Epithelial cell of proximal tubule (primary cell): ENCODE results near the gene B9D1. TPM values are rescaled to one million over a fixed set of nuclear protein-coding genes. Genes with fewer than 3 reads are reported as not detected.

ENCODE experiments used
- DNase-seq: peaks from one replicate; pipeline ENCODE4 v3.0.0-alpha.2; 2011; ENCODE audit warnings: low read depth
- H3K4me3 ChIP-seq: 2 replicates; pipeline ENCODE4 v1.5.1; 2011; ENCODE audit warnings: low read depth, mild to moderate bottlenecking, low read length
- CTCF ChIP-seq: conservative IDR thresholded peaks from 2 replicates; pipeline ENCODE4 v1.5.1; 2012; ENCODE audit warnings: low read depth, mild to moderate bottlenecking, low read length
- total RNA-seq: library from RNA; depleted of rRNA; stranded (reverse); fragments of >200 nt; gene quantifications from 2 replicates; pipeline ENCODE4 v1.2.3, GENCODE V29; 2015

The B9D1 gene
- total RNA-seq, 1 donor from 2014 or later = 44.2 TPM

DNA sequence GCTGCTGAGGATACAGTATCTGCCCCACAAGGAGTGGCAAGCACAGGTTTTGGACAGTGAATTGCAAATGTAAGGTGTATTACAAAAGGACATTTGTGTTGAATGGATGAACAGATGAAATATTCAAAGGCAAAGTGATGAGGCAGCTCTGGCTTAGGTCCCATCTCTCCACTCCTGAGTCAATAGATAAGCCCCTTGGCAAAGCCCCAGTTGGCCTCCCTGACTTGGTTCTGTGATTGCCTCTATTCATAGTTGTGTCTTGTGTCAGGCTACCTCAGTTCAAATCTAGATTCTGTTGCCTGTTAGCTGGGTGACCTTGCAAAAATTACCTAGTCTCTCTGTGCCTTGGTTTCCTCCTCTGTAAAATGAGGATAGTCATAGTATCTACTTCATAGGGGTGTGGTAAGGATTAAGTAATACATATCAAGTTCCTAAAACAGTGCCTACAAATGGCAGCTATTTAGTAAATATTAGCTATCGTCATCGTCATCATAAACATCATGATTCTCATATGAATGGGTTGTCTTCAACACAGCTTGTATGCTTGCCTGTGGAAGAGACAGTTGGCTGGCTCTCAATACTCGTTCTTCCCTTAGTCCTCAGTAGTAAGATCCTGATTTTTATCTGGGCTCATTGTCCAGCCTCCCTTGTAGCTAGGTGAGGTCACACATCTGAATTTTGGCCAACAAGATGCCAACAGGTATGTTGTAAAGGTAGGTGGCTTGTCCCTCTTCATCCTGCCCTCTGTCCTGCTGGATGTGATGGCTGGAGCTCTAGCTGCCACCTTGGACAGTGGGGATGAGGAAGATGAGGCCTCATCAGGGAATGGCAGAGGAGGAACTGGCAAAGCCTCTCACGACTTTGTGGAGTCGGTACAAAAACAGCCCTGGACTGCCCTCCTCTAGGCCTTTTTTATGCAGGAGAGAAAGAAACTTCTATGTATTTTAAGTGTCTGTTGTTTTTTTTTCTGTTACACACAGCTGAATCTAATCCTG is 26.6 kb upstream of the B9D1 start:
- no peak for DNase-seq
- H3K4me3 ChIP-seq = no peak overlapping the region
- TF ChIP-seq CTCF = no peak

DNA sequence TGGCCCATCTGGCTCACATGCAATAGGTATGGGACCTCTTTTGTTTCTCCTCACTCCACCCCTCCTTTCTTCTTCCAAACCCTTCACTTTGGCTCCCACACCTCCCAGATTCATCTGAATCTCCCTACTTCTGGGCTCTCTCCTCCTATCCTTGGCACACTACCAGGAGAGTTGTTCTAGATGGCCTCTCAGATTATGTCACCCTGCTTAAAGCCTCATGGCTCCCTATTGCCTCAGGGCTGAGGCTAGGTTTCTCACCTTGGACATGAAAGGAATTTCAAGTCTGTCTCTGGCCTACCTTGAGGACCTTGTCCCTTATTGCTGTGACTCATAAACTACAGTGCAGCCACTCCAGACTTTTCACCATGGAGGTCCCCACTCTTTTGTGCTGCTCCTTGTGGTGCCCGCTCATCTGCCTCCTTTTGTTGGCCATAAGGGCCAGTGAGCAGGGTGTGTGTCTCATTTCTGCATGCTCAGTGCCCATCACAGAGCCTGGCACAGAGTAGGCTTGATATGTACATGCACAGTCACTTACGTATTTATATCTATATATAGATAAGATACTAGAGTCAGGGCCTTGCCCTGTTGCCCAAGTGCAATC is 25.5 kb upstream of the B9D1 start:
- H3K4me3 ChIP-seq = no peak overlapping the region
- DNase-seq = no peak
- no peak for TF ChIP-seq CTCF

- no peak for DNase-seq
- no peak within 1 kb of the TSS for H3K4me3 ChIP-seq
- no peak for TF ChIP-seq CTCF
These were observed 24.7 kb upstream of the B9D1 start, which contains the start of gene MFAP4 for GRCh38 chr17:19386974-19387920. Gene MFAP4, minus strand, starts transcription at chr17:19387190. Its CDS starts 35 bp downstream, at chr17:19387155.

DNA sequence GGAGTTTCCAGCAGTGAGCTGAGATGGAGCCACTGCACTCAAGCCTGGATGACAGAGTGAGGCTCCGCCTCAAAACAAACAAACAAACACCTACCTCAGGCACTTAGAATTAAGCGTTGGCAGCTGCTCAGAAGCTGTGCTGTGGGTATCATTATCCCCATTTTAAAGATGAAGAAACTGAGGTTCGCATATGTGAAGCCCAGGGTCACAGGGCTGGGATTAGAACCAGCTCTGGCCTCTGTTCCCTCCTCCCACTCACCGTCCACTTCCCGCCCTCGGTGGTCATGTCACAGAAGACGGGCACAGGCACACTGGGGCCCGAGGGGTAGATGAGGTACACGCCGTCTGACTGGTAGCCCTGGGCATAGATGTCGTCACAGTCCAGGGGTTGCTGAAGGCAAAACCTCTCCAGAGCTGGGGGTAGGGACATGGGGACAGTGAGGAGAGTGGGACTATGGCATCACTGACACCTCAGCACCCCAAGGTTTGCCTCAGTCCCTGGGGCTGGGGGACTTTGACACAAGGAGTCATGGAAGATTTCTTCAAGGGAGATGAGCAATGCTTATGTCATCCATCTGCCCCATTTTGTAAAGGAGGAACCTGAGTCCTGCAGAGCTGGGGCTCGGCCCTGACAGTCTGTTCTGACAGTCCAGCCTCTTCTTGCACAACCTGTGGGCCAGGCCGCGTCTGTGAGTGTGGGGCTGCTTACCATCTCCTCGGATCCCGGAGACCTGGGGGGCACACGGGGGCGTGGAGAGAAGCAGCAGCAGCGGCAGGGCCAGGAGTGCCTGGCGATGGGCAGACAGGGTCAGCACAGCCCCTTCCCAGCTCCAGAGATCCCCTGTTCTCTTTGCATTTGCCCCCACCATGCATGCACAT is 23.8 kb upstream of the B9D1 start:
- no peak overlapping the region for H3K4me3 ChIP-seq
- no peak for DNase-seq
- no peak for TF ChIP-seq CTCF

DNA sequence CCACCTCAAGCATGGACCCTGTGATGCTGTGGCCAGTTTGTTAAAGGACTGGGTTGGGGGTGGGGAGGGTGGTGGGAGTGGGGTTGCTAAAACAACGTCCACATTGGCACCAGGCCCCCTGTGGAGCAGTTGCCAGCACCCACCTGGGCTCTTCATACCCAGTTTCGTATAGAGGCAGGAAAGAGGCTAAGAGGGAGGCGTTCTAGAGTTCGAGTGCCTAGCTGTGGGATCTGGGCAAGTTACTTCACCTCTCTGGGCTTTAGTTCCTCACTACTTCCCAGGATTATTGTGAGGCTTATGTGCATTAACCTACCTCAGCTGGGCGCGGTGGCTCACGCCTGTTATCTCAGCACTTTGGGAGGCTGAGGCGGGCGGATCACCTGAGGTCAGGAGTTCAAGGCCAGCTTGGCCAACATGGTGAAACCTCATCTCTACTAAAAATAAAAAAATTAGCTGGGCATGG is 23.0 kb upstream of the B9D1 start:
- no peak for TF ChIP-seq CTCF
- DNase-seq = no peak
- no peak overlapping the region for H3K4me3 ChIP-seq
